GM12801 (cell line): ENCODE results near the gene LY86.

Experiments
- TF ChIP-seq, protein P1 (sequence below): IDR thresholded peaks from one replicate; pipeline ENCODE4 v1.5.1; 2011; ENCODE audit warnings: control low read depth; ENCODE audit not compliant: insufficient read length; ENCODE audit errors: extremely low read depth

LY86 gene

DNA sequence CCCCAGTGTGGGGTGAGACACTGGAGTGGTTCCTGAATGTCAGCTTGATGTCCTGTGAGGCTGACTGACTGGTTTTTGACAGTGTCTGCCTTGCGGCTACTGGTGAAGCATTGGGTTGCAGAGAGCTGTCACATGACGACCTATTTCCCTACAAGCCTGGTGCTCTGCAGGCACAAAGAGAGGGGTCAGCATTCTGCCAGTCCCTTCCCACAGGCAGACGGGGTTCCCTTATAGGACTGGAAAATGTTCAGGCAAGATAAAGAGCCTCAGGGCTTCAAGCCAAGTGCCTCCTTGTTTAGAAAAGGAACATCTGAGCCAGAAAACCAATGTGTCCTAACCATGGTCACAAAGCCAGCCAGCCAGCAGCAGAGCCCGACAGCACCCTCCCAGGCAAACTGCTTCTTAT lies 11.0 kb downstream of the LY86 start:
- TF ChIP-seq, protein P1, sequence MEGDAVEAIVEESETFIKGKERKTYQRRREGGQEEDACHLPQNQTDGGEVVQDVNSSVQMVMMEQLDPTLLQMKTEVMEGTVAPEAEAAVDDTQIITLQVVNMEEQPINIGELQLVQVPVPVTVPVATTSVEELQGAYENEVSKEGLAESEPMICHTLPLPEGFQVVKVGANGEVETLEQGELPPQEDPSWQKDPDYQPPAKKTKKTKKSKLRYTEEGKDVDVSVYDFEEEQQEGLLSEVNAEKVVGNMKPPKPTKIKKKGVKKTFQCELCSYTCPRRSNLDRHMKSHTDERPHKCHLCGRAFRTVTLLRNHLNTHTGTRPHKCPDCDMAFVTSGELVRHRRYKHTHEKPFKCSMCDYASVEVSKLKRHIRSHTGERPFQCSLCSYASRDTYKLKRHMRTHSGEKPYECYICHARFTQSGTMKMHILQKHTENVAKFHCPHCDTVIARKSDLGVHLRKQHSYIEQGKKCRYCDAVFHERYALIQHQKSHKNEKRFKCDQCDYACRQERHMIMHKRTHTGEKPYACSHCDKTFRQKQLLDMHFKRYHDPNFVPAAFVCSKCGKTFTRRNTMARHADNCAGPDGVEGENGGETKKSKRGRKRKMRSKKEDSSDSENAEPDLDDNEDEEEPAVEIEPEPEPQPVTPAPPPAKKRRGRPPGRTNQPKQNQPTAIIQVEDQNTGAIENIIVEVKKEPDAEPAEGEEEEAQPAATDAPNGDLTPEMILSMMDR = no peak

DNA sequence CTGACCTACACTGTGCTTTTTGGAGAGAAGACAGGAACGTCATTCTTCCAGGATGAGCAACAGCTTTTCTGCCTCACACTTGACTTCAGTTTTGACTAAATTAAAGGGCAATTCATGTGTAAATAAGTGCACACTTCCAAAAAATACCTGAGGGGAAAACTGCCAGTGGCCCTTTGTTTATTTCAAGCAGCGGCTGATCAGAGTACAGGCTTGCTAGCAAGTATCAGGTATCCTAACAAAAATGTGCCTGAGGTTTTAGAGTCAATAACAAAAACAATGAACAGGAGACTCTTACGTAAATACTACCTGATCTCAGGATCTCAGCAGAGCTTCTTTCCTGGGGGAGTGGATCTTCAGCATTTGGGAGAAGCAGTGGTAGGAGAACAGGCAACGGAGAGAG lies 12.4 kb downstream of the LY86 start:
- TF ChIP-seq, protein P1 = no peak

DNA sequence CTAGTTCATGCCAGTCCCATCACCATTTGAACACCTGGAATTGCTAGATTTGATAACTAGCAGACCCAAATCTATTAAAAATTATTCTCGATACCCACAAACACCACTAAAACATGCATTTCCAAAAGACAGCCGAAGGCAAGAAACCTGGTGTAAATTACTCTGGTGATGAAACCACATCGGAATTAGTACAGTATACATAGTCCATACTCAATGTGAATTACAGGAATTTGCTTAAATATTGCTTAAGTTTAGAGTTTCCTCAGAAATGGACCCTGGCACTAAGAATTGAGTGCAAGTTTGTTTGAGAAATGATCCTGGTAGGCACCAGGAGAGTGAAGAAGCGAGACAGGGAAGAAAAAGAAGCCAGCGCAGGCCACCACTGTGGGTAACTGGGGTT lies 13.7 kb downstream of the LY86 start:
- TF ChIP-seq, protein P1 = no peak

DNA sequence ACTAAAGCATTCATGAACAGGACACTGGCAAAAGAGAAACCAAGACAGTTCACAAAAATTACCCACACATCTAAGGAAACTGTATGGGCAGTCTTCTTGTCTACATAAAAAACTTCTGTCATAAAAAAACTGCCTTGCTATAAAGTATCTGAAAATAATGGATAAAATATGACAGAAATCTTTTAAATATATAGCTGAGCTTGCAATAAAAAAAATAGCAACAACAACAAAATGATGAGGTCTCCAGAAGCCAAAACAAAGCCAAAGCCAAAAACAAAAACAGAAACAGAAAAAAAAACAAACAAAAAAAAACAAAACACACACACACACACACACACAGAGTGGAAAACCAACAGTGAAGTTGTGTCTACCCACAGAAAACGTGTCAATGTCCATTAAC lies 14.8 kb downstream of the LY86 start:
- TF ChIP-seq, protein P1 = no peak

DNA sequence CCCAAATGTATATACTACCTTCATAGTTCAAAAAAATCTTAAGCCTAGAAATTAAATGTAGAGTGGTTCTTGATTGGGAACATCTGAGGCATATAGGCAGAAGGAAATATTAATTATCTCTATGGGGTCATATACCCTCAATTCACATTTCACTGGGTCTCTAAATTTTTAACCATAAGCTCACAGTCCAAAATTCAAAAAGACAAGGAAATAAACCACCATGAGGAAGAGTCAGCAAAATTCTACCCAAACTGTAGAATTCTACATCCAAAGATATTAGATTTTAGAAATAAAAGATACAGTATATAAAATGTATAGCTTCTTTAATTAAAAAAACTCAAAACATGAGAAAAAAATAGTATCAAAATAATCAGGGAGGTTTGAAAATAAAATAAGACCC lies 15.5 kb downstream of the LY86 start:
- TF ChIP-seq, protein P1 = no peak

DNA sequence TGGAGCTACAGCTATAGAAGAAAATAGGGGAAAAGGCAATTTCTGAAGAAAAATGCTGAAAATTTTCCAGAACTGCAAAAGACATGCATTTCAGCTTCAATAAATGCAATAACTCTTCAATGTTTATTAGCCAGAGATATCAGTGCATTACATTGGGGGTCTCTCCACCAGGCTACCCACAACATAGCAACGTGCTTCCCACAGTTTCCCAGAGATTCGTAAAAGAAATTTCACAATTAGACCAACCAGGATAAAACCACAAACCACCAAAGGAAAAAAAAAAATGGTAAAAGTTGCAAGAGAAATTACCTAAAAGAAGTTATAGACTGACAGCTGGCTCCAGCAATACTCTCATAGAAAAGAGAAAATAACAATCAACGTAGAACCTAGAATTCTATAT lies 16.0 kb downstream of the LY86 start:
- TF ChIP-seq, protein P1 = no peak

DNA sequence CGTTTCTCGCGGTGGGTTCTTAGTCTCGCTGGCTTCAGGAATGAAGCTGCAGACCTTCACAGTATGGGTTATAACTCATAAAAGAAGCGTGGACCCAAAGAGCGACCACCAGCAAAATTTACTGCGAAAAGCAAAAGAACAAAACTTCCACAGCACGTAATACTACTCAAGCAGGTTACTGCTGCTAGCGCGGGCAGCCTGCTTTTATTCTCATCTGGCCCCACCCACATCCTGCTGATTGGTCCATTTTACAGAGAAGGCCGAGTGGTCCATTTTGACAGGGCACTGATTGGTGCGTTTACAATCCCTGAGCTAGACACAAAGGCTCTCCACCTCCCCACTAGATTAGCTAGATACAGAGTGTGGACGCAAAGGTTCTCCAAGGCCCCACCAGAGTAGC lies 17.4 kb downstream of the LY86 start:
- TF ChIP-seq, protein P1 = no peak

DNA sequence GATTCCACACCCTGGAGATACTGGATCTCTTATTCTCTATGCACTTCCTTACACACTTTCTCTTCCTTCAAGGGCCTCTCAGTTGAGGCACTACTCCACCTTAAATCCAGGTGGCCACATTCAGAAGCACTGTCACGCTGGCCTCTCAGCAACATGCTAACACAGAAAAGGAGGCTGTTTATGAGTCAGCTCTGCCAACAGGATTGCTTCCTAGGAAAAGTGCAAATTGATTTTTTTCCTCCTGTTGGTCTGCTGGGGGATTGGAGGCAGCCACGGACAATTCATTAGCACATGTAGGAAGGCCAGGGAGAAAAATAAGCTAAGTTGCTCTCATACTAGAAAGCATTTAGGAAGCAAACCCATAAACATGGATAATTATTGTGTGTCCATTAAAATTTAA lies 20.9 kb downstream of the LY86 start:
- TF ChIP-seq, protein P1 = no peak
